AG09309 (cell line): Measurements from ENCODE around the gene PKIB.
A peak's percentile ranks its signal among the peaks of the same experiment; 100 is the strongest.

Experiments
- DNase-seq: peaks from one replicate; pipeline ENCODE4 v3.0.0-alpha.2; 2010; ENCODE audit warnings: low read depth
- H3K4me3 ChIP-seq: 2 replicates; pipeline ENCODE4 v1.5.1; 2011; ENCODE audit warnings: mild to moderate bottlenecking, low read depth, low read length, moderate library complexity; ENCODE audit not compliant: control insufficient read depth
- TF ChIP-seq, protein P1 (sequence below): IDR thresholded peaks from 2 replicates; pipeline ENCODE4 v1.5.1; 2011; ENCODE audit warnings: mild to moderate bottlenecking, low read depth, low read length, inconsistent platforms; ENCODE audit not compliant: insufficient read depth, control insufficient read depth; ENCODE audit errors: missing control alignments

The PKIB gene

DNA sequence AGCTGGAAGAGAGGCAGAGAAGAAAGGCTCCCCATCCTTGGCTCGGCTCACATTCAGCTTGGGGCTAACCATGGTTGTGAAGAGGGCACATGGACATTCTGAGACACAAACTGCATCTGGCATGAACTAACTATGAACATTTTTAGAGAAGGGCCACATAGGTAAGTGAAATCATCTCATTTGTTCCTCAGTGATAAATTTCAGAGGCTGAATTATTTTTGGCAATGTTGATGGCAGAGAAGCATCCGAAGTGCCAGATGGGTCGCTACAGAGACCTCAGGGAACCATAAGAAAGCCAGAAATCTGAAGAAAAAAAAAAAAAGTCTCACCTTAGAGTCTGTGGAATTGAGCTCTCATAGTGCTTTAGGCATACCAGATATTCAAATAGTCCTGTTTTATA, 120.1 kb downstream of the PKIB start:
- TF ChIP-seq, protein P1, sequence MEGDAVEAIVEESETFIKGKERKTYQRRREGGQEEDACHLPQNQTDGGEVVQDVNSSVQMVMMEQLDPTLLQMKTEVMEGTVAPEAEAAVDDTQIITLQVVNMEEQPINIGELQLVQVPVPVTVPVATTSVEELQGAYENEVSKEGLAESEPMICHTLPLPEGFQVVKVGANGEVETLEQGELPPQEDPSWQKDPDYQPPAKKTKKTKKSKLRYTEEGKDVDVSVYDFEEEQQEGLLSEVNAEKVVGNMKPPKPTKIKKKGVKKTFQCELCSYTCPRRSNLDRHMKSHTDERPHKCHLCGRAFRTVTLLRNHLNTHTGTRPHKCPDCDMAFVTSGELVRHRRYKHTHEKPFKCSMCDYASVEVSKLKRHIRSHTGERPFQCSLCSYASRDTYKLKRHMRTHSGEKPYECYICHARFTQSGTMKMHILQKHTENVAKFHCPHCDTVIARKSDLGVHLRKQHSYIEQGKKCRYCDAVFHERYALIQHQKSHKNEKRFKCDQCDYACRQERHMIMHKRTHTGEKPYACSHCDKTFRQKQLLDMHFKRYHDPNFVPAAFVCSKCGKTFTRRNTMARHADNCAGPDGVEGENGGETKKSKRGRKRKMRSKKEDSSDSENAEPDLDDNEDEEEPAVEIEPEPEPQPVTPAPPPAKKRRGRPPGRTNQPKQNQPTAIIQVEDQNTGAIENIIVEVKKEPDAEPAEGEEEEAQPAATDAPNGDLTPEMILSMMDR, result no peak
- no peak overlapping the region for H3K4me3 ChIP-seq
- DNase-seq, result no peak

DNA sequence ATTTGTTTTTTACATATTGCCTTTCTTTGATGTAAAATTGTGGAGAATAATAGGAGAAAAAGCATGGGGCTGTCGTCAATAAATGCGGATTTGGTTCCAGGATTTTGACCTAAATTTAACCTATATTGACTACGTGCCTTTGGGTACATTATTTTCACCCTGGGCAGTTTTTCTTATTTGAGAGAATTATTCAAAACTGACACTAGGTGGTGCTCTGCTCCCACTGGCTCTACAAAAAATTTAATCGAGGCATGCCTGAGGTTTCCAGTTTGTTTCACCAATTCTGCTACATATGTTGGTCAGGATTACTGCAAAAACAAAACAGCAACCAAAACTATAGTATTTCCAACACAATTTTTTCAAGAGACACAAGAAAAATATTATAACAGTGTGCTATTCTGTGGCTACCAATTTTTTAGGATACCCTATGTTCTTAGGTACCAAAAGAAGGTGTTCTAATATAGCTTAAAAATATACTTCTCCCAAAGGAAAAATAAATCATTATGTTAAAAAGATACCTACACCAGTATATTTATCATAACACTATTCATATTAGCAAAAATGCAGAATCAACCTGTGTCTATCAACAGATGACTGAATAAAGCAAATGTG, 120.7 kb downstream of the PKIB start:
- H3K4me3 ChIP-seq, result no peak overlapping the region
- no peak for DNase-seq
- TF ChIP-seq, protein P1, result peak; percentile 71

DNA sequence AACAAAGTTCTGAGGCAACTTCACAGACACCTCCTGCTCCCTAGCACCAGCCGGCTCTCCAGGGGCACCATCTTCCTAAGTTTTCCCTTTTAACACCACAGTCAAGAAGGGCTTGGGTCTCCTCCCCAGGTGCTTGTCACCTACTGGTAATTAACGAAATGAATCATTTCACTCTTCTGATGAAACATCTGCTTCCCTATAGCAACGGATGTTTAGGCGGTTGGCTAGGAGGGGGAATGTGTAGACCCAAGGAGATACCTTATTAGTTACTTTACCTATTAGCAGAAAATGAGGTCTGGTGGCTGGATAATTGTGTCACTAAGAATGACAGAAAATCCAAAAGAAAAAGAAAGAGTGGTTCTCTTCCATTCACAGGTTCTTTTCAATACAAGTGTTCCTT, 123.1 kb downstream of the PKIB start:
- TF ChIP-seq, protein P1, result no peak
- H3K4me3 ChIP-seq, result no peak overlapping the region
- no peak for DNase-seq

- H3K4me3 ChIP-seq, result no peak overlapping the region
- TF ChIP-seq, protein P1, result no peak
- DNase-seq, result no peak
Observed at GRCh38 chr6:122734529-122735395, 124.6 kb downstream of the PKIB start.

- DNase-seq, result no peak
- H3K4me3 ChIP-seq, result no peak overlapping the region
- TF ChIP-seq, protein P1, result no peak
Observed at GRCh38 chr6:122735582-122735981, 125.4 kb downstream of the PKIB start.

DNA sequence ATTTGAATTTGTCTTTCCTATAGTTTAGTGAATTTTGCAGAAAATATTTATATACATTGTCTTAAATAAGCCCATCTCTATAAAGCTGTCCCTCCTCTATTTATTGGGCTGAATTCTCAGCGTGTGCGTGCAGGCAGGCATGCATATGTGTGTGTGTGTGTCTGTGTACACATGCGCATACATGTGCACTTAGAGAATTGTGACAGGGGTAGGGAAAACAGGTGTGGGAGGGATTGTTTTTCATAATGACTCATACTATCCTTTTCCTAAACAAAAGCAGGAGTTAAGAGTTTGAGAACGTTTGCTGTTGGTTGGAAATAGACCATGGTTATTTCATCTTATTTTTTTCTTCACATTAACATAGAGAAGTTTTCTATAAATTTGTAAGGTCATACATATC, 126.0 kb downstream of the PKIB start:
- no peak for DNase-seq

More for the DNA sequence above, 126.0 kb downstream of the PKIB start:
- TF ChIP-seq, protein P1, result no peak
- H3K4me3 ChIP-seq, result no peak overlapping the region
